Neuronal stem cell (in vitro differentiated cells): ENCODE data around the gene FGFR3.

Source experiments
- DNase-seq: peaks from one replicate; pipeline ENCODE4 v3.0.0-alpha.2; 2013; ENCODE audit warnings: low spot score
- H2AFZ ChIP-seq: one replicate; pipeline ENCODE4 v1.6.1; 2013; ENCODE audit warnings: mild to moderate bottlenecking, low read length, inconsistent platforms
- H2AK5ac ChIP-seq: 2 replicates; pipeline ENCODE4 v1.6.1; 2013; ENCODE audit warnings: low read depth, mild to moderate bottlenecking, inconsistent platforms, low read length, moderate library complexity, mixed read lengths
- H2BK120ac ChIP-seq: 2 replicates; pipeline ENCODE4 v1.6.1; 2013; ENCODE audit warnings: low read depth, mild to moderate bottlenecking, inconsistent platforms, low read length, moderate library complexity, mixed read lengths
- H2BK12ac ChIP-seq: one replicate; pipeline ENCODE4 v1.6.1; 2013; ENCODE audit warnings: low read length, inconsistent platforms
- H2BK15ac ChIP-seq: 2 replicates; pipeline ENCODE4 v1.6.1; 2013; ENCODE audit warnings: mild to moderate bottlenecking, low read length, inconsistent platforms, mixed read lengths
- H2BK5ac ChIP-seq: one replicate; pipeline ENCODE4 v1.6.1; 2013; ENCODE audit warnings: inconsistent platforms, mild to moderate bottlenecking, low read length, moderate library complexity
- H3K14ac ChIP-seq: one replicate; pipeline ENCODE4 v1.6.1; 2013; ENCODE audit warnings: low read length, inconsistent platforms
- H3K18ac ChIP-seq: 2 replicates; pipeline ENCODE4 v1.6.1; 2013; ENCODE audit warnings: low read length, inconsistent platforms
- H3K23ac ChIP-seq: 2 replicates; pipeline ENCODE4 v1.6.1; 2013; ENCODE audit warnings: low read depth, mild to moderate bottlenecking, mixed read lengths, low read length, inconsistent platforms; ENCODE audit not compliant: poor library complexity
- H3K27ac ChIP-seq: replicated peaks from 3 replicates; pipeline ENCODE4 v1.5.1; 2013; ENCODE audit warnings: low read length, inconsistent platforms
- H3K27me3 ChIP-seq, 3 experiments: 2 replicates each; pipeline ENCODE4 v1.6.1; 2013; ENCODE audit warnings: low read length in 3 of 3, mild to moderate bottlenecking in 2 of 3, inconsistent platforms in 1 of 3, low read depth in 1 of 3, mixed read lengths in 1 of 3, moderate library complexity in 1 of 3; ENCODE audit not compliant: control insufficient read depth in 3 of 3, insufficient read depth in 3 of 3
- H3K36me3 ChIP-seq, 2 donors: replicated peaks in 1 of 2; 2 replicates each; pipeline ENCODE4 v1.6.1; 2013; ENCODE audit warnings: low read length in 2 of 2; ENCODE audit not compliant: control insufficient read depth in 2 of 2, insufficient read depth in 2 of 2
- H3K4ac ChIP-seq: 2 replicates; pipeline ENCODE4 v1.6.1; 2013; ENCODE audit warnings: inconsistent platforms, mild to moderate bottlenecking, low read length, moderate library complexity
- H3K4me1 ChIP-seq, 2 donors: 1 replicate in 1 of 2; 2 replicates in 1 of 2; pipeline ENCODE4 v1.6.1; 2013; ENCODE audit warnings: low read length in 2 of 2, low read depth in 1 of 2; ENCODE audit not compliant: control insufficient read depth in 2 of 2, insufficient read depth in 1 of 2
- H3K4me2 ChIP-seq: one replicate; pipeline ENCODE4 v1.6.1; 2013; ENCODE audit warnings: mild to moderate bottlenecking, low read length, inconsistent platforms; ENCODE audit not compliant: insufficient read depth, poor library complexity, severe bottlenecking
- H3K4me3 ChIP-seq, 2 donors: 2 replicates each; pipeline ENCODE4 v1.5.1; 2013; ENCODE audit warnings: low read length in 2 of 2, mild to moderate bottlenecking in 2 of 2, inconsistent platforms in 1 of 2, moderate library complexity in 1 of 2
- H3K79me1 ChIP-seq: one replicate; pipeline ENCODE4 v1.6.1; 2013; ENCODE audit warnings: low read depth, mild to moderate bottlenecking, inconsistent platforms, low read length, moderate library complexity
- H3K9ac ChIP-seq: one replicate; pipeline ENCODE4 v1.6.1; 2013; ENCODE audit warnings: mild to moderate bottlenecking, low read depth, low read length, inconsistent platforms; ENCODE audit not compliant: poor library complexity
- H3K9me3 ChIP-seq, 2 donors: replicated peaks in 1 of 2; 2 replicates each; pipeline versions ENCODE3 to v1.6.1; 2013; ENCODE audit warnings: low read length in 2 of 2, mild to moderate bottlenecking in 2 of 2, inconsistent platforms in 1 of 2, low read depth in 1 of 2, mixed read lengths in 1 of 2, moderate library complexity in 1 of 2; ENCODE audit not compliant: control insufficient read depth in 2 of 2, insufficient read depth in 1 of 2
- H4K8ac ChIP-seq: one replicate; pipeline ENCODE4 v1.6.1; 2013; ENCODE audit warnings: low read depth, mild to moderate bottlenecking, inconsistent platforms, low read length, moderate library complexity
- H4K91ac ChIP-seq: one replicate; pipeline ENCODE4 v1.6.1; 2013; ENCODE audit warnings: low read length, low read depth, mild to moderate bottlenecking, inconsistent platforms; ENCODE audit not compliant: poor library complexity
- WGBS, 2 donors: extraction: QIAGEN DNeasy Blood & Tissue Kit; methylation state at CpG; one replicate each; pipeline ENCODE4 v1.1.7; 2013; ENCODE audit warnings: missing lambda C conversion rate in 2 of 2, mixed read lengths in 1 of 2; ENCODE audit not compliant: insufficient read length in 2 of 2, insufficient replicate concordance in 1 of 2; ENCODE audit errors: extremely low coverage in 2 of 2; 5-methylcytosine and 5-hydroxymethylcytosine counted together

The FGFR3 gene

DNA sequence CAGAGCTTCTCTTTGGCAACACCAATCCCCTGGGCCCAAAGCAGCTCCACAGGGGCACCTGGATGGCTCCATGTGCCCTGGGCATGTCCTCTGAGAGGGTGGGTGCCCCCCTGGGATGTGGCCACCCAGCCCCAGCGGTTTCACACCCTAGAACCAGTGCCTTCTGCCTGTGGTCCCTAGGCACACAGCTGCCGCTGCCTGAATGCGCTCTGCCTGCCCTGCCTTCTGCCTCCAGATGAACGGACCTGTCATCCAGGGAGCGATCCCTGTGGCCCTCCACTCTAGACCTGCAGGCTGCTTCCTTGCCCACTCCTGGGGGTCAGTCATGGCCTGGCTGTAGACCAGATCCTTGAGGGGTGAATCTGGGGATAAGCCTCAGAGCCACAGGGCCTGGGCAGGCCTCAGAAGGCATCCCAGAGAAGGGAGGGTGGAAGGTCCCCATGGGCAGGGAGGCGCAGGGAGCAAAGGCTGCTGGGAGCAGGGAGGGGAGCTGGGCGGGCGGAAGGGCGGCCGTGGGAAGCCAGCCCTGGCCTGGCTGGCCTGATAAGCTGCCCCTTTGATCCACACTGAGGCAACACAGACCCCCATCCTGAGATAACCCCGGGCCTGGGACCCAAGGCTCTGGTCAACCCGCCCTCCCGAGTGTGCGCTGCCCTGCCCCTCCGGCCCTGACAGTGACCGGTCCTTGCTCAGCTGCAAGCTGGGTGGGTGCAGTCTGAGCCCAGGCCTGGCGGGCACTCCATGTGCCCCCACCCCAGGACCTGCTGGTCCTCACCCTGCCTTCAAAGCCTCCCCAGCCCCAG lies 8.1 kb upstream of the FGFR3 start:
- Histone ChIP-seq H2AFZ (peak overlapping the region; percentile 92), H3K4me2 (no peak overlapping the region), H3K9me3 (peaks cover 0 to 1% of the 10 kb centered on the region in 2 donors), H3K79me1 (peaks cover 2% of the 10 kb centered on the region), H3K27me3 (peaks cover 0 to 27% (median 0%) of the 10 kb centered on the region in 3 experiments), H3K4me1 (peaks cover 7 to 40% of the 10 kb centered on the region in 2 donors), H4K8ac (peak overlapping the region; percentile 23), H2AK5ac (peak overlapping the region; percentile 99), H2BK15ac (peak overlapping the region; percentile 99), H2BK120ac (no peak overlapping the region), H2BK5ac (peak overlapping the region; percentile 9), H2BK12ac (peak overlapping the region; percentile 47), H3K27ac (no peak overlapping the region), H3K9ac (peak overlapping the region; percentile 60), H3K14ac (peak overlapping the region; percentile 94), H3K4ac (peak overlapping the region; percentile 26), H3K36me3 (no peaks in the 10 kb centered on the region), H3K23ac (peak overlapping the region; percentile 73), H4K91ac (no peak overlapping the region), H3K4me3 (no peak overlapping the region), H3K18ac (peak overlapping the region; percentile 92)
- DNase-seq, result no peak
- WGBS, 2 donors, result no CpG with 5 or more reads among the region's 17 CpGs

DNA sequence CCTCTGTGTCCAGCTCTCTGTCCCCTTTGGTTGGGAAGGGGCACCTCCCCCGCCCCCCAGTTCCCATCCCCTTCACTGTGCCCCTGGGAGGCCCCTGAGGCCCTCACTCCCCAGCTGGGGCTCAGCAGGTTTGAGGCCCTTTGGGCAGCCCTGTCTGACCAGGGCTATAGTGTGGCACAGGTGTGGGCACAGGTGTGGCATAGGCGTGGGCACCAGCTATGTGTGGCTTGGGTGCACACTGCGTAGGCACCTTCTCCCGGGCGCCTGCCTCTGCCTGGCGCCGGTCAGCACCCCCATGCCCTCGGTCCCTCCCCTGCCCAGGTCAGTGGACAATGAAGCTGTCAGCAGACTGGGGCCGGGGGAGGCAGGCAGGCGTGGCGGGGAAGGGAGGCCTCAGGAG lies 7.5 kb upstream of the FGFR3 start:
- Histone ChIP-seq H3K9me3 (peaks cover 0 to 1% of the 10 kb centered on the region in 2 donors), H3K4me2 (no peak overlapping the region), H2AK5ac (peak overlapping the region; percentile 99), H2BK5ac (peak overlapping the region; percentile 9), H4K91ac (no peak overlapping the region), H2BK12ac (peak overlapping the region; percentile 58), H3K4me3 (no peak overlapping the region), H3K79me1 (peaks cover 2% of the 10 kb centered on the region), H3K27me3 (peaks cover 0 to 33% (median 0%) of the 10 kb centered on the region in 3 experiments), H3K36me3 (no peaks in the 10 kb centered on the region), H3K18ac (peak overlapping the region; percentile 92), H4K8ac (no peak overlapping the region), H3K27ac (no peak overlapping the region), H2AFZ (peak overlapping the region; percentile 92), H2BK120ac (no peak overlapping the region), H3K4me1 (peaks cover 7 to 36% of the 10 kb centered on the region in 2 donors), H3K9ac (peak overlapping the region; percentile 60), H2BK15ac (peak overlapping the region; percentile 99), H3K14ac (peak overlapping the region; percentile 94), H3K4ac (no peak overlapping the region), H3K23ac (peak overlapping the region; percentile 73)
- WGBS, 2 donors, result no CpG with 5 or more reads among the region's 11 CpGs
- DNase-seq, result no peak

DNA sequence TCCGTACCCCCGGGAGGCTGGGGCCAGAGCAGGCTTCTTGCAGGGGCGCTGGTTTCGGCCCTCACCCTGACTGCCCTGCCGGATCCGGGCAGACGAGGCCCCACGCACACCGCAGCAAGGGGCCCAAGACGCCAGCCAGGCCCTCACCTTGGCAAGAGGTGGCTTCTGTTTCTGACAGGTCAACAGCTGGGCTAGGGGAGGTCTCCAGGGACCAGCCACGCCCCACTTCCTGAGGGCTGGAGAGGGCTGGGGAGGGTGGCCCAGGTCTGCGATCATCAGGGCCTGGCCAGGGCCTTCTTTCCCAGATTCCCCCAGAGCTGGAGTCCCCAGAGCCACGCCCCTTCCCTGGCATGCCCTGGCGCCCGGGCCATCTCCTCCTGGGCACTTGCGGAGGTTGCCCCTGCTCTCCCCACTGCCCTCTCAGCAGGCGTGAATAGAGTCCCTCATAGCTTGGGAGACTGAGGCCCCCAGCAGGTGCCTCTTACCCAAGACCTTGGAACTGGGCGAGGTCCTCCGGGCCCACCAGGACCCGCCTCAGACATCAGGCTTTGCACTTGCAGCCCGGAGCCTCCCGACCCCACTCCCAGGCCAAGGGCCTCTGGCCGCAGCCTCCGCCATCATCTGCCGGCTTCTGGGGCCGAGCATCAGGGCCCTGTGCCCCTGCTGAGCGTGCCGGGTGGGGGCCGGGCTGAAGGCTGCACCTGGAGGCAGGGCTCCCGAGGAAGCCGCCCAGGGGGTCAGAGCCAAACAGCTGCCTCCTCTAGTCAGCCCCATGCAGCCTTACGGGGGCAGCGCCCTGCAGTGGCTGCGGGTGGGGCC lies 6.3 kb upstream of the FGFR3 start:
- H2AK5ac ChIP-seq, result peak overlapping the region; percentile 99
- peaks cover 0 to 2% of the 10 kb centered on the region in 2 donors for H3K9me3 ChIP-seq
- DNase-seq, result no peak
- no peak overlapping the region for H3K4me2 ChIP-seq
- no peak overlapping the region for H3K23ac ChIP-seq
- no peak overlapping the region for H3K9ac ChIP-seq
- no peak overlapping the region for H2BK5ac ChIP-seq
- H3K36me3 ChIP-seq, result no peaks in the 10 kb centered on the region
- no peak overlapping the region for H3K27ac ChIP-seq
- no peak overlapping the region for H3K18ac ChIP-seq
- H2BK15ac ChIP-seq, result peak overlapping the region; percentile 99
- no peak overlapping the region for H2BK120ac ChIP-seq
- peaks cover 0 to 44% (median 5%) of the 10 kb centered on the region in 3 experiments for H3K27me3 ChIP-seq
- no peak overlapping the region for H2AFZ ChIP-seq
- H3K14ac ChIP-seq, result peak overlapping the region; percentile 38
- H3K4me1 ChIP-seq, result peaks cover 7 to 36% of the 10 kb centered on the region in 2 donors
- H2BK12ac ChIP-seq, result no peak overlapping the region
- H3K4ac ChIP-seq, result peak overlapping the region; percentile 2
- WGBS, 2 donors, result no CpG with 5 or more reads among the region's 34 CpGs
- H4K8ac ChIP-seq, result no peak overlapping the region
- H3K79me1 ChIP-seq, result peaks cover 2% of the 10 kb centered on the region
- no peak overlapping the region for H4K91ac ChIP-seq
- no peak overlapping the region for H3K4me3 ChIP-seq
